GM21737 (cell line): Measurements from ENCODE around the gene RALA.
"Not testable (repeated sequence)": the region's sequence is repeated elsewhere in the genome, so short reads cannot be mapped to it uniquely, and the experiment has no call there.

Experiments used
- ATAC-seq: cut with Tn5 transposase; IDR thresholded peaks from one replicate; pipeline ENCODE4 v1.9.1; 2021; ENCODE audit warnings: mild to moderate bottlenecking, moderate library complexity; ENCODE audit not compliant: unreplicated experiment

Gene RALA

DNA sequence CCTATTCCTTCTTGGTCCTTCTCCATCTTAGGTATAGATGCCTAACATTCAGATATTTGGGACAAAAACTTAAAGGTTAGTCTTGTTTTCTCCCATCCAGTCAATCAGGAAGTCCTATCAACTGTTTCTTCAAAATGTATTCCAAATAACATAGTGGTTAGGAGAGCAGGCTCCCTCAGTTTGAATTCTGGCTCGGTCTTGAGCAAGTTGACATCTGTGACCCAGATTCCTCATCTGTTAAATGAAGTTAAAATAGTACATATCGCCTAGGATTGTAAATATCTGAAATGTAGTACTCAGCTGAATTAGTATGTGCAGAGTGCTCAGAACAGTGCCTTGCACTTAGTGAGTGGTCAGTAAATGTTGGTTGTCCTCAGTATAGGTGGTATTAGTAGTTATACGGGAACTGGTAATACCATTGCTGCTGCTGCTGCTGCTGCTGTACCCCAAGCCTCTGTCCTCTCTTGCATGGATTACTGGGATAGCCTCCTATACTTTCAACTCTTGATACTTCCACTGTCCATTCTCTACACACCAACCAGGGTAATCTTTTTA lies 58.6 kb downstream of the RALA start:
- ATAC-seq, result no peak

DNA sequence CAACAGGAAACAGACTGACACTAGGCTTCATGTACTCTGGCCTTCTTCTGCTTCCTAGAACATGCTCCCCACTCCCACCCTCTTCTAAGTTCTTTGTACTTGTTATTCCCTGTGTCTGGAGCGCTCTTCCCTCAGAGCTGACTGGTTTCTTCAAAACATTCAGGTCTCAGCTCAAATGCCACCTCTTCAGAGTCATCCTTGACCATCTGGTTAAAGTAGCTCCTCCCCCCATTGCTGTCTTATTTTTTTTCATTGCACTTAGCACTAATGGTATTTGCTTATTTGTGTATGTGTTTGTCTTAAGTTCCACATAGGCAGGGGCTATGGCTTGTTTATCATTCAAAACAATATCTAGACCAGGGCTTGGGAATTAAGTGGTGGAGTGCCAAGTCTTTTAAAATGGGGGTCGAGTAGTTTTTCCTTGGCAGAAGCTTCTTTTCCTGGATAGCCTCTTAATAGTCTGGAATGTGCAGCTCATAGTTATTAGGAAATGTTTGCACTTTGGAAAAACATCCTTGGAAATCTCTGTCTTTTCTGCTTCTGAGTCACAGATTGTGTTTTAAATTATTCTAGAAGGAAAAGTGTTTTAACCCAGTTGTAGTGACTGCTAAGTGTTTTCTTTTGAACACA lies 60.0 kb downstream of the RALA start:
- no peak for ATAC-seq

DNA sequence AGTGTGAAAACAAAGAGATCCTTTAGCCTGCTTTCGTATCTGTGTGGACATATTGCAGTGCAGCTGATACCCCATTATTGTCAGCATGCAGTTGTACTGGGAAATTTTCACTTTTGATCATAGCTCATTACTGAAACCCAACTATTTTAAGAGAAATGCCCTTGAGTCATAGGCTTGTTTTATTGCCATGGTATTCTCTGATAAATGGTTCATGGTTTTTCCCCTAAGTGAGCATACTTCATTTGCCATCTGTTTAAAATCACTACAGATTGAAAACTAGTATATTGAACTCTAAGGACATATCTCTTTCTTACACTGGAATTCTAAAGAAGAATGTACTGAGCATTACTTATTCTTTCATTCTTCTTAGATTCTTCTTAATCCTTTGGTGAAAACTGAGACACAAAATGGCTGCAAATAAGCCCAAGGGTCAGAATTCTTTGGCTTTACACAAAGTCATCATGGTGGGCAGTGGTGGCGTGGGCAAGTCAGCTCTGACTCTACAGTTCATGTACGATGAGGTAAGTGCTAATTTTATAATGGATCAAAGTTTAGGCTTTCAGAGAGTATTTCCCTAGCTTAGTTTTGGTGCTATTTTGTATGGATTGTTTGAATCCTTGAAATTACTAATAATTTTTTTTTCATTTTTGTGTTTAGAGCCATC lies 63.0 kb downstream of the RALA start:
- peak; percentile 61 for ATAC-seq

DNA sequence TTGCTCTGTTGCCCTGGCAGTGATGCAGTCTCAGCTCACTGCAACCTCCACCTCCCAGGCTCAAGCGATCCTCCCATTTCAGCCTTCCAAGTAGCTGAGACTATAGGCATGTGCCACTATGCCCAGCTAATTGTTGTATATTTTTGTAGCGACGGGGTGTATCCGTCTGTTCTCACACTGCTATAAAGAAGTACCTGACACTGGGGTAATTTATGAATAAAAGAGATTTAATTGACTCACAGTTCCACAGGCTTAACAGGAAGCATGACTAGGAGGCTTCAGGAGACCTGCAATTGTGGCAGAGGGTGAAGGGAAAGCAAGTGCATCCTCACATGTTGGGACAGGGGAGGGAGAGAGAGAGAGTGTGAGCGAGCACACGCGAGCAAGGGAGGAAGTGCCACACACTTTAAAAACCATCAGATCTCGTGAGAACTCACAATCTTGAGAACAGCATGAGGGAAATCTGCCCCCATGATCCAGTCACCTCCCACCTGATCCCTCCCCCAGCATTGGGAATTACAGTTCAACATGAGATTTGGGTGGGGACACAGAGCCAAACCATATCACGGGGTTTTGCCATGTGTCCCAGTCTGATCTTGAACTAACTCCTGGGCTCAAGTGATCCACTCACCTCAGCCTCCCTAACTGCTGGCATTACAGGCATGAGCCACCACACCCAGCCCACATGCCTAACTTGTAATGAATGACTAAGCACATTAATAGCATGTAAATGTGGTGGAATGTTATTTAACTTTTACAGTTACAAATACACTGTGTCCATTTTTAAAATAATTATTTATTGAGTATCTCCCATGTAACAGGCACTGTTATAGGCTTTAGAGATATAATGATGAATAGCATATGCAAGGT lies 65.5 kb downstream of the RALA start:
- ATAC-seq, result no peak

DNA sequence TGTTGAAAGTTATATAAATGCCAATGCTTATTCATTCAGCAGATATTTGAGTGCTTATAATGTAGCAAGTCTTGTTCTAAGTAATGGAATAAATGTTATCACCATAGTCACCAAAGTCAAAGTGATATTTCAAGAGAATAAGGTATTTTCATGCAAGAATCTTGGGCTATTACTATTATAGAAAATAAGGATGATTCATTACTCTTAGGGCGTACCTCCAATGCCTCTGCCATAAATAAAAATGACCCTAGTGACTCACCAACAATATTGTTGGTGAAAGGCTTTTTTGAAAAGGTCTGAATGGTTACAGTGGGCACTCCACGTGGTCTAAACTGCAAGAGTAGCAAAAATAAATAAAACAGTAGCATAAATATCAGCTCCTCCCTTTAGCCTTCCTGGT lies 68.4 kb downstream of the RALA start:
- ATAC-seq, result no peak

DNA sequence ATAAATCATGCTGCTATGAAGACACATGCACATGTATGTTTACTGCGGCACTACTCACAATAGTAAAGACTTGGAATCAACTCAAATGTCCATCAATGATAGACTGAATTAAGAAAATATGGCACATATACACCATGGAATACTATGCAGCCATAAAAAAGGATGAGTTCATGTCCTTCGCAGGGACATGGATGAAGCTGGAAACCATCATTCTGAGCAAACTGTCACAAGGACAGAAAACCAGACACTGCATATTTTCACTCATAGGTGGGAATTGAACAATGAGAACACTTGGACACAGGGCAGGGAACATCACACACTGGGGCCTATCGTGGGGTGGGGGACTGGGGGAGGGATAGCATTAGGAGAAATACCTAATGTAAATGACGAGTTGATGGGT lies 69.7 kb downstream of the RALA start:
- not testable (repeated sequence) for ATAC-seq

DNA sequence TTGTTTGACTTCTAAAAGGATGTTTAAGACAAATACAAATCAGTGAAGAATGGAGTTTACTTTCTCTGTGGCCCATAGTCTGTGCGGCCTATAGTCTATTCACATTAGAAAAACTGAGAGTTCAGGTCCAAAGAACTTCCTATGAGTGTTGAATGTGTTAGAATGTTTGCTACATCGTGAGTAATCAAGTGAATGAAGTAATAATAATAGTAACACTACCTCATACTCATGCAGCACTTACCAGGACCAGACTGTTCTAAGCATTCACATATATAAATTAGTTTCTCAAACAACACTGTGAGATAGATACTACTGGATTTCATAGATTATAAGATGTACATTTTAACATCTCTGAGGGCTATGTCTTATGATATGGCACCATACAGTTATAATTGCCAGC lies 70.4 kb downstream of the RALA start:
- no peak for ATAC-seq

DNA sequence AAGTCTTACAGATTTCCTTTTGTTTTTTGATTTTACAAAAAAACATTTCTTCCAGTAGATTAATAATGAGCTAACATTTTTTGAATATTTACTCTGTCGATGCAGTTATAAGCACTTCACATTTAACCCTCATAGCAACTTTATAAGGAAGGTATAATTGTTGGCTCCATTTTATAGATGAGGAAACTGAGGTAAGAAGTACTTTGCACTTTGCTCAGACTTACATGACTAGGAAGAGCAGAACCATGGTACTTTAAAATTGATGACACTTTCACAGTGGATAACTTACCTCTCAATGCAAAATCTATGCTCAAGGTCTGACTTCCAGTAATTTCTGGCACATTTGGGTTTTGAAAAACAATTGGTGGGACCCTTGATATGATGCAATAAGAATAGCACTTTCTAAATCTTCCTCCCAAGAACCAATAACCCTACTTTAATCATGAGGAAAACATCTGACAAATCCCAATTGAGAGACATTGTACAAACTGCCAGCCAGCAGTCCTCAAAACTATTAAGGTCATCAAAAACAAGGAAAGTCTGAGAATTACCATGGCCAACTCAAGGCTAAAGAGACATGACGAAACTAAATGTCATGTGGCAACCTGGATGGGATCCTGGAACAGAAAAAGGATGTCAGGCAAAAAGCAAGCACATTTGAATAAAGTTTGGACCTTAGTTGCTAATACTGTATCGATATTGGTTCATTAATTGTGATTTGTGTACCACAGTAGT lies 72.6 kb downstream of the RALA start:
- ATAC-seq, result no peak

DNA sequence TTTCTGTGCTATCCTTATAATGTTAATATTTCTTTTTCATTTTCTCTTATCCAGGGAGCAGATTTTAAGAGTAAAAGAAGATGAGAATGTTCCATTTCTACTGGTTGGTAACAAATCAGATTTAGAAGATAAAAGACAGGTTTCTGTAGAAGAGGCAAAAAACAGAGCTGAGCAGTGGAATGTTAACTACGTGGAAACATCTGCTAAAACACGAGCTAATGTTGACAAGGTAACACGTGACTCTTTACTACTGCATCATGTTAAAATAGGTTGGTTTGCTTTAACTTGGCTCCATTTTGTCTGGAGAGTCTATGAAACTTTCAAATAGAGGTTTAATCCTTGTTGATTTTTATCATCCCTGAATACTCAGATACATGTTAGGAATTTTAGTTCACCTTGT lies 73.3 kb downstream of the RALA start:
- ATAC-seq, result no peak

DNA sequence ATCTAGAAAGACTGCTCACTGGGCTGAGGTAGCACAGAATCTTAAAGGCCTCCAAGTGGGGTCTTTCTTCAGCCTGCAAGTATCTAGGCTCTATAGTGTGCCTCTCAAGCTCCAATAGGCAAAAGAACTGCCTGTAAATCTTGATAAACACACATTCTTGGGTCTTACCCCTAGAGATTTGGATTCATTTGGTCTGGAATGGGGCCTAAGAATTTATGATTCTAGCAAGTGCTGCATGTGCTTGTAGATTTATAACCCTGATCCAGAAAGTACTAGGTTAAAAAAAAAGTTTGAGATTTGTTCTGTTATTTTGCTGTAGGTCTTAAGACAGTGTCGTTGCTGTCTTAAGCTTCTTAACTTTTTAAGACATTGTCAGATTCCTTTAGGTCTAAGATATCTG lies 74.1 kb downstream of the RALA start:
- no peak for ATAC-seq

DNA sequence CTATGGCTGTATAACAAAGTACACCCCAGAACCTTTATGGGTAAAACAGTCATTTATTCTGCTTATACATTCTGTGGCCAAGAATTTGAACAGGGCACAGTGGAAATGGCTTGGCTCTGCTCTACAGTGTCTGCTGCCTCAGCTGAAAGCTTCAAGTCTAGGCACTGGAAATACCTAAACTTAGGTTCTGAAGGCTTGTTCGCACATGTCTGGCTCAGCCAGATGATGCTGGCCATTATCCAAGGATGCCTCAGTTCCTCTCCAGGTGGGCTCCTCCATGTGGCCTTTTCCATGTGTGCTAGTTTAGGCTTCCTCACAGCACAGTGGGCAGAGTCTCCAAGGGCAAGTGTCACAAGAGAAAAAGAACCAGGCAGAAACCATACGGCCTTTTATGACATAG lies 76.8 kb downstream of the RALA start:
- ATAC-seq, result no peak

DNA sequence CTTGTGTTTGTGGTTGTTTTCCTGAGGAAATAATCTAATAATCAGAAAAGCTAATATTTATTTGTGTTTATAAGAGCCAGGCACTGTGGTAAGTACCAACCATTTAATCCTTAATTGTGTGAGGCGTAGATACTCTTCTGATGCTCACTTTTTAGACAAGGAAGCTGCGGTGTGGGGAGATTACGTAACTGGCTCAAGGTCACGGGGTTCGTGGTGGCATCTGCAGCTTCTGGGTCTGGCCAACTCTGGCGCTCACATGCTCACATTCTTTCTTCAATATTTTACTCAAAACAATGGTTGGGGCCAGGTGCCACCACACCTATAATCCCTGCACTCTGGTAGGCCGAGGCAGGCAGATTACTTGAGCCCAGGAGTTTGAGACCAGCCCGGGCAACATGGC lies 77.6 kb downstream of the RALA start:
- ATAC-seq, result no peak

DNA sequence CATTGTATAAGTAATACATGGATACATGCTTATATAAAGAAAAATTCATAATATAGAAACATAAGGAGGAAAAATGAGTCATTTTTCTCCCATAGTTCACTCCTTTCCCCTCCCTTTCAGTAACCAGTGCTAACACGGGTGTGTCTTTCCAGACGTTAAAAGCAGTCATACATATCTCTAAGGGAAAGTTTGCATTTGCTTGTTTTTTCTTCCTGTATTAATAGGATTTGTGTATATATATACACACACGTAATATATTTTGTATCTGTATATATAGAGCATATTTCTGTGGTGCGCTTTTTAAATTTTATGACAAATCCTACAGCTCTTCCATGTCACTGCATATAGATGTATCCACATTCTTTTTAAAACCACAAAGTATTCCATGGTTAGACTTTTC lies 78.8 kb downstream of the RALA start:
- ATAC-seq, result no peak

DNA sequence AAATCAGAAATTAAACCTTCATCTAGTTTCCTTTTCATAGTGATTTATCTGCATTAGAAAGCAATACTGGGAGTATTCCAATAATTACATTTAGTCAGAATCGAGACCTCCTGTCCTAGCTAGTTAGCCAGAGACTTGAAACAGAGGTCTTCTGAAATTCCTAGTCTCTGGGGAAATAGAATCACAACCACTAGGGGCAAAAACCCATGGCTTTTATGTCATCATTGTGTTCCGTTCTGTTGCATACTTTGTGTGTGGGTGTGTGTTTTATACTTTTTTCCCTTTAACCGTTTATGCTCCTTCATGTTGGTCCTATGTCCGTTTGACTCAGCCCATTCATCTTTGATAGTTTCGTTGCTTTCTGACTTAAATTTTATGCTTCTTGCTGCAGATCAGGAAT lies 79.8 kb downstream of the RALA start:
- no peak for ATAC-seq

DNA sequence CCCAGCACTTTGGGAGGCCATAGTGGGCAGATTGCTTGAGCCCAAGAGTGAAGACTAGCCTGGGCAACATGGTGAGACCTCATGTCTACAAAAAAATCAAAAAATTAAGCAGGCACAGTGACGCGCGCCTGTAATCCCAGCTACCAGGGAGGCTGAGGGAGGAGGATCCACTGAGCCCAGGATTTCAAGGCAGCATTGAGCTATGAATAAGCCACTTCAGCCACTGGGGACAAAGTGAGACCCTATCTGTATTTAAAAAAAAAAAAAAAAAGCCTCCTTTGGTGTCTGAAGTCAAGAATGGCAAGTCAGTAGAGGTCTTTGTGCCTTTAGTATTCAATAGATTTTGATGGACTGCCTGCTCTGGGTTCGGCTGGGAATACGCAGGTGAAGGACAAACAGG lies 85.7 kb downstream of the RALA start:
- no peak for ATAC-seq

DNA sequence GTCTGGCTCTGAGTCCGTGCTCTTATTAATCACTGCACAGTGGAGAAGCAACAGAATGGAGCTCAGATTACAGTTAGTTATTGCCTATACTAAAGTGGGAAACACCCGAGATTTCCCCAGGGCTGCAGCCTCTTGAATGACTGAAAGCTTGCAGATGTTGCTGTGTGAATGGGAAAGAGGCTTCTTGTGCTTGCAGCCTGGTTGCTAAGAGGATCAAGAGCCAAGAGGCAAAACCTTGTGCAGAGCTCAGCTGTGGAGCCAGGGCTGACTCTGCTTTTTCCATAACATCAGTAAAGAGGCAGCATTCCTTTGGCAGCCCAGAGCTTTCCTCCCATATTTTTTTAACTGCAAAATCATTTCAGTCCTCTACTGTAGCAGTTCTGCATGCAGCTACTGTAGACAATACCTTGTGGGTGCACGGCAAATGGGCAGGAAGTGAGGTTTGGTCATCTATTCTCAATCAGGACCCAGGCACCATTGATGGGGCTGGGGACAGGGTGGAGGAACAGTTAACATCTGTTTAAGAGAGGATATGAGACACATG lies 86.5 kb downstream of the RALA start:
- peak; percentile 73 for ATAC-seq

DNA sequence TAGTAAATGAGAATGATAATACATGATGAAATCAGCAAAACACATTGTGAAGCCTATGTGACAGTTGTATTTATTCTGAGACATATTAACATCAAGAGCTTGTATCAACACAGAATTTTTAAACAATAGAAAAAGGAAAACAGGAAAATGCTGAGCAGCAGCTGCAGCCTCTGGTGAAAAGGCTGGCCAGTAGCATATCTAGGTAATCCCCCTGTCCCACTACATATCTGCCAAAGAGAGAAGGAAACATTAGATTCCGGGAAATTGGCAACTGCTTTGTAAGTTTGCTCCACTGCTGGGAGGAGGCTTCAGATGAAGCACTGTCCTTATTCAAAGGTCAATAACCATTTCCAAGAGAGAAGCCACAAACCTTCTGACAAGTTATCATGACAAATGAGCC lies 89.4 kb downstream of the RALA start:
- ATAC-seq, result no peak

DNA sequence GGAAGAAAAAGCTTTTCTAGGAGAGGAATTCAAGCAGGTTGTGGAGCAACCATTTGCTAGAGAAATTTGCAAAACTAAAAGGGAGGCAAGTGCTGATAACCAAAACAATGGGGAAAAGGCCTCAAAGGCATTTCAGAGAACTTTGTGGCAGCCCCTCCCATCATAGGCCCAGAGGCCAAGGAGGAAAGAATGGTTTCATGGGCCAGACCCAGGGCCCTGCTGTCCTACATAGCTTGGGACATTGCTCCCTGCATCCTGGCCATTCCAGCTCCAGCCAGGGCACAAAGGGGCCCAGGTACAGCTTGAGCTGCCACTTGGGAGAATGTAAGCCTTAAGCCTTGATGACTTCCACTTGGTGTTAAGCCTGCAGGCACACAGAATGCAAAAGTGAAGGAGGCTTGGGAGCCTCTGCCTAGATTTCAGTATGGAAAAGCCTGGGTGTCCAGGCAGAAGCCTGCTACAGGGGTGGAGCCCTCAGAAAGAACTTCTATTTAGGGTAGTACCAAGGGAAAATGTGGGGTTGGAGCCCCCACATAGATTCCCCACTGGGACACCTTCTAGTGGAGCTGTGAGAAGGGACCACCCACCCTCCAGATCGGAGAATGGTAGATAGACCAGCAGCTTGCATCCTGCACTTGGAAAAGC lies 91.2 kb downstream of the RALA start:
- ATAC-seq, result no peak

DNA sequence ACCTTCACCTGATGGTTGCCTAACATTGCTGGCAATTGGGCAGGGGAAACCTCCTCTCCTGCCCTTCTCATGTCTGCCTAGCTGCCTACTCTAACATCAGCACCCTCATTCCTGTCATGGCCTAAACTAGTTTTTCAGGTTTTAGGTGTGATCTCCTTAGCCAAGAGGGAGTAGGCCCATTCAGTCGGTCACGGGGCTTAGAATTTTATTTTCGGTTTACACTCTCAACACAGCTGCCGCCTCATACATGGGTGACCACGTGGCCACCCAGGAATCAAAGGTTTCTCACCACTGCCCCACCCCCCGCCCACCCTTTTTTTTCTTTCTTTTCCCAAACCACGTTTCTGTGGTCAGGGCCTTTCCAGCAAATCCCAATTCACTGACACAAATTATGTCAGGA lies 97.2 kb downstream of the RALA start:
- no peak for ATAC-seq

DNA sequence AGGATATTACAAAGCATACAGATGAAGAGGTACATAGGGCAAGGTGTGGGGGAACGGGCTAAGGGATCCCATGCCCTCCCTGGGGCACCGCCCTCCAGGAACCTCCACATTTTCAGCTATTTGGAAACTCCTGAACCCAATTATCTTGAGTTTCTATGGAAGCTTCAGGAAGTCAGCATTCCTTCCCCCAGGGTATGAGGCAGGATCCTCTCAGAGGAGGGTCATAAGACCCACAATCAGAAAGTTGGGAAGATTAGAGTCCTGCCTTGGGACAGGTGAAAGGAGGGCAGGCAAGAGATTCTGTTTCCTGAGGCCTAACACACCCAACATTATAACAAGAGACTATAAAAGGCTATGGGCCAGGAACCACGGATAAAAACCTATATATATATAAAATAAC lies 98.0 kb downstream of the RALA start:
- no peak for ATAC-seq
